HG03095 (cell line): ENCODE measurements around the gene C1QL4.

Experiments
- ATAC-seq: cut with Tn5 transposase; IDR thresholded peaks from one replicate; pipeline ENCODE4 v1.9.1; 2021; ENCODE audit warnings: moderate library complexity; ENCODE audit not compliant: unreplicated experiment

The C1QL4 gene

DNA sequence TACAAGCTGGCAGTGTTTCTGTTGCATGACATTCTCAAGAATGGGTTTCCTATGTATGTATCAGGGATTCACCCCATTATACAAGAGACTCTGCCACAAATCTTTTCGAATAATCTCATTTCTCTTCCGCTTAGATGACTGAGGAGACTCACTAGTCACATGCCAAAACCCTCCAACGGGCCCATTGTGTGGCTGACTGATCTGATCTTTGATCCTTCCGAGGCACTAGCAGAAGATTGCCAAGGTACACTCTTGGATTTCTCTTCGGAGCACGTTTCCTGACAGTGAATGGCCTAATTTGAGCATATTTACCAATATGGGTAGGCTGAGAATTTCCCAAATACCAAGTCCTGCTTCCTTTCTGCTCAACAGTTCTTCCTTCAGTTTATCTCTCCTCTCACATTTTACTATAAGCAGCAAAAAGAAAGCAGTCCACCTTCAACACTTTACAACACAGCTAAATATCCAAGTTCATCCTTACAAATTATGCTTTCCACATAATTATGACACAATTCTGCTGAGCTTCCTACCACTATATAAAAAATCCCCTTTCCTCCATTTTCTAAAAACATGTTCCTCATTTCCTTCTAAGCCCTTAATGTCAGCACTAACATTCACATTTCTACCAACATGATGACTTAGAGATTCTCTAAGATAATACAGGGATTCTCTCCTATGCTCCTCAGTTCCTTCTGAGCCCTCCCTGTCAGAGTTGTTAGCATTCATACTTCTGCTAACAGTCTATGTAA, 31.1 kb downstream of the C1QL4 start:
- ATAC-seq: no peak

DNA sequence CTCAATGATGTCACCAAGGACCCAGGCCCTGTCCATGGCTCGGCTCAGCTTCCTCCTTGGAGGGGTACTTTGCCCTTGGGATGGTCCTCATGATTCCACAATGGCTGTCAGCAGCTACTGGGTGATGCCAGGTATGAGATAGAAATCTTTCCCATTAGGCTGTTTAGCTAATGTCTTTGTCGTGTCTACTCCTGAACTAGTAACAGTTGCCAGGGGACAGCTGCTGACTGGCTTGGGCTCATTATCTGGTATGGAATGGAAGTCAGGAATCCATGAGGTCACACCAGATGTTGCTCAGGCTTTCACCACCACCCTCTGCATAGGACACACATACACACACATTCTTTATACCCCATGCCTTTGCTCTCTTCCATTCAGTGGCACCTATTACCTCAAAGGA, 32.8 kb downstream of the C1QL4 start:
- ATAC-seq: no peak

DNA sequence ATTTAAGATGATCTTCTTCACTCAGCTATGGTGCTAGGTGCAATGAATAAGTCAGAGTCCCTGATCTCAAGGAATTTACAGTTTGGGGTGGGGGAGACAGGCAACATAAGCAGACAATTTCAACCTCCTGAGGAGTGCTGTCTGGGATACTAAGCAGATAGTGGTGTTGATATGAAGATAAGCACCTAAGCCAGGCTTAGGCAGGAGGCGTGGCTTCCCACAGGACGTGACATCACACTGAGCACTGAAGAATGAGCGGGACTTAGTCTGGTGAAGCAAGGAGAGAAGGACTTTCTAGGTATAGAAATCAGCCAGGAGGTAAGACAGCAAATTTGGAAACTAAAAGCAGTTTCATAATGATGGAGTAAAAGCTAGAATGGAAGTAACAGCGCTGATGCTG, 35.2 kb downstream of the C1QL4 start:
- ATAC-seq: no peak

DNA sequence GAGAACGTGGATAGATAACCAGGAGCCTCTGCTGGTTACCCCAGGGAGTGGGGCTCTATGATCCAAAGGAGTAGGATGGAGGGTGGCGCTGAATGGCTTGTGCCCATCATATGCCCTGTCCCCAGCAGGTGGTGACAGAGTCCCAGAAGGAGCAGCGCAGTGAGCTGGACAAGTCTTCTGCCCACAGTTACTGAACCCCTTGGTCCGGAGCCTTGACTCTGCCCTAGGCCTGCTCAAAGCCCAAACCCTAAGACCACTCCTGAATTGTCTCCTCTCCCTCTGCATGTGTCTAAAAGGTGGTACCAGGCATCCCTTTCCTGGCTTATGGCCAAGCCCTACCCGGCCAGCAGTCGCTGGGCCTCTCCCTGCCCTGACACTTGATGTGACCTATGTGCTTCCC, 38.8 kb downstream of the C1QL4 start:
- ATAC-seq: no peak

DNA sequence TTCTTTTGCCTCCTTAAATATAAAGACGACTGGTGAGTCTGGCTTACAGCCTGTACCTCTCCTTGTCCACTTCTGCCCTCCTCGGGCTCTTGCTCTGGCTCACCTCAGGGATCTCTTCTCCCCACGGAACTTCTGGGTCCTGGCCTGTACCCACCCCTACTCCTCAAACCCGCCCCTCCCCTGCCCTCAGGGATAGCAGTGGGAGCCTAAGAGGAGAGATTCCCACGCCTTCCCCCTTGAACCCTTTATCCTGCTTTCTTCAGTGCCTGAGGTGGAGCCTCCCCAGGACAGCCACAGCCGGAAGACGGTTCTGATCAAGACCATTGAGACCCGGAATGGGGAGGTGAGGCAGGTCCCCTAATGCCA, 39.3 kb downstream of the C1QL4 start:
- no peak for ATAC-seq

DNA sequence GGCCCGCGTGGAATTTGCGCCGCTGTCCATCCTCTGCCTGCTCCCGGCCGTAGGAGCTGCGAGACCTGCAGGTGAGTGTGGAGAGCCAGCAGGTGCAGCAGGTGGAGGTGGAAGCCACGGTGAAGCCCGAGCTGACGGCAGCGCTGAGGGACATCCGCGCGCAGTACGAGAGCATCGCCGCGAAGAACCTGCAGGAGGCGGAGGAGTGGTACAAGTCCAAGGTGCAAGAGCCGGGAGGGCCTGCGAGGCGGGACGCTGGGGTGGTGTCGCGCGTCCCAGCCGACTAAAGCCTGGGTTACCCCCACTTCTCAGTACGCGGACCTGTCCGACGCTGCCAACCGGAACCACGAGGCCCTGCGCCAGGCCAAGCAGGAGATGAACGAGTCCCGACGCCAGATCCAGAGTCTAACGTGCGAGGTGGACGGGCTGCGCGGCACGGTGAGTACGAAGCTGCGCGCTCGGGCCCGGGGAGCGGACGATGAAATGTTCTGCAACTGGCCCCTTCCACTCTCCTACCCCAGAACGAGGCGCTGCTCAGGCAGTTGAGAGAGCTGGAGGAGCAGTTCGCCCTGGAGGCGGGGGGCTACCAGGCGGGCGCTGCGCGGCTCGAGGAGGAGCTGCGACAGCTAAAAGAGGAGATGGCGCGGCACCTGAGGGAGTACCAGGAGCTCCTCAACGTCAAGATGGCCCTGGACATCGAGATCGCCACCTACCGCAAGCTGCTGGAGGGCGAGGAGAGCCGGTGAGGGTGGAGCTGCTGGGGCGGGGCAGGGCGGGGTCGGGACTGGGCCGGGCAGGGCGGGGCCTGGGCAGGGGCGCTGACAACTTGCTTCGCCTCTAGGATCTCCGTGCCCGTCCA, 39.9 kb downstream of the C1QL4 start:
- no peak for ATAC-seq

DNA sequence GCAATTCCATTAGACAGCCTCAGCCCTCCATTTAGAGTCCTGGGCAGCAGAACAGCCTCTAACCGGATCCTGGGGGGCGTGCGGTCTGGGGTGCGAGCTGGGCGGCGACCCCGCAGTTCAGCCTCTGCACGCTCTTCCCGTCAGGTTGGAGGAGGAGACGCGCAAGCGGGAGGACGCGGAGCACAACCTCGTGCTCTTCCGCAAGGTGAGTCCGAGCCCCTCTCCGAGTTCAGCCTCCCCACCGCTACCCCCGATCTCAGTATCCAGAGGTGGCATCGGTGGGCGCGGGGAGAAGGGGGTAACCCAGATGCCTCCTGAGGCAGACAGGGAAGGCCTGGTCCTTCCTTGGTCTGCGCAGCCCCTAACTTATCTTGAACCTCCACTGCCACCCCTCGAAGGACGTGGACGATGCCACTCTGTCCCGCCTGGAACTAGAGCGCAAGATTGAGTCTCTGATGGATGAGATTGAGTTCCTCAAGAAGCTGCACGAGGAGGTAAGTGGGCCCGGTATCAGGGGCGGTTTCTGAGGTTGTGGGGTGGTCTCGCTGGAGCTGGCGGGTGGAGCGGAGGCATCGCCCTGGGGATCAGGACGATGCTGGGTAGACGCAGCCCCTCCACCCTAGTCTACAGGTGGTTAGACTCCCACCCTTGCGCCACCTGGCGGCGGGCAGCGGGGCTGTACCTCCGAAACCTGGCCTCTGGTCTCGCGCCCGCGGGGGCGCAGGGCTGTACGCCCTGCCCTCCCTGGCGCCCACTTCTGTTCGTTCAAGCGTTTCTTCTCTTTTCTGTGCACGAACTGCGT, 40.8 kb downstream of the C1QL4 start:
- ATAC-seq: no peak

DNA sequence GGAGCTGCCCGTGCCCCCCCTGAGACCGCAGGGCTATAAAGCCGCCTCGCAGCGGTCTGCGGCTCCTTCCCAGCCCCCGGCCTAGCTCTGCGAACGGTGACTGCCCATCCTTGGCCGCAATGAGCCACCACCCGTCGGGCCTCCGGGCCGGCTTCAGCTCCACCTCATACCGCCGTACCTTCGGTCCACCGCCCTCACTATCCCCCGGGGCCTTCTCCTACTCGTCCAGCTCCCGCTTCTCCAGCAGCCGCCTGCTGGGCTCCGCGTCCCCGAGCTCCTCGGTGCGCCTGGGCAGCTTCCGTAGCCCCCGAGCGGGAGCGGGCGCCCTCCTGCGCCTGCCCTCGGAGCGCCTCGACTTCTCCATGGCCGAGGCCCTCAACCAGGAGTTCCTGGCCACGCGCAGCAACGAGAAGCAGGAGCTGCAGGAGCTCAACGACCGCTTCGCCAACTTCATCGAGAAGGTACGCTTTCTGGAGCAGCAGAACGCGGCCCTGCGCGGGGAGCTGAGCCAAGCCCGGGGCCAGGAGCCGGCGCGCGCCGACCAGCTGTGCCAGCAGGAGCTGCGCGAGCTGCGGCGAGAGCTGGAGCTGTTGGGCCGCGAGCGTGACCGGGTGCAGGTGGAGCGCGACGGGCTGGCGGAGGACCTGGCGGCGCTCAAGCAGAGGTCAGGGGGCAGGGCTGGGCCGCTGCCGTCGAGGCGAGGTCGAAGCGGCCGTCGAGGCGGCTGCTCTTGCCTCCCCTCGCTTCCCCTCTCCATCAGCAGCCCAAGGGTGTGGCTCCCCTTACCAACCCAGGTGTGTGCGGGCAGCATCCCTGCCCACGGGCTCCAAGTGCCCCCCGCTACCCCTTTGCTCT, 41.7 kb downstream of the C1QL4 start, which contains the start of gene PRPH:
Gene PRPH, plus strand, starts transcription at position 66 of the 855 bp plus-strand sequence. Its CDS starts 54 bp downstream, at position 120.
- no peak for ATAC-seq

DNA sequence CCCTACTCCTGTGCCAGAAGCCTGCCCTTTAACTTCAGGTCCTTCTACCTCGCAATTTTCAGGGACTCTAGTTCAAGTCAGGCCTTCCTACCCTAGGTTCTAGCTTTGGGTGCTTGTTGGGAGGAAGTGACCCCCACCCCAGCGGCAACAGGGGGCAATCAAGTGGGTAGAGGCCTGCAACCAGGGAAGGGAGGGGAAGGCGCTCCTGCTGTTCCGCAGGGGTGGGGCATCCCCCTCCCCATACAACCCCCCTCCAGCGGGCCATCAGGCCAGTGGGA, 42.2 kb downstream of the C1QL4 start:
- ATAC-seq: no peak

DNA sequence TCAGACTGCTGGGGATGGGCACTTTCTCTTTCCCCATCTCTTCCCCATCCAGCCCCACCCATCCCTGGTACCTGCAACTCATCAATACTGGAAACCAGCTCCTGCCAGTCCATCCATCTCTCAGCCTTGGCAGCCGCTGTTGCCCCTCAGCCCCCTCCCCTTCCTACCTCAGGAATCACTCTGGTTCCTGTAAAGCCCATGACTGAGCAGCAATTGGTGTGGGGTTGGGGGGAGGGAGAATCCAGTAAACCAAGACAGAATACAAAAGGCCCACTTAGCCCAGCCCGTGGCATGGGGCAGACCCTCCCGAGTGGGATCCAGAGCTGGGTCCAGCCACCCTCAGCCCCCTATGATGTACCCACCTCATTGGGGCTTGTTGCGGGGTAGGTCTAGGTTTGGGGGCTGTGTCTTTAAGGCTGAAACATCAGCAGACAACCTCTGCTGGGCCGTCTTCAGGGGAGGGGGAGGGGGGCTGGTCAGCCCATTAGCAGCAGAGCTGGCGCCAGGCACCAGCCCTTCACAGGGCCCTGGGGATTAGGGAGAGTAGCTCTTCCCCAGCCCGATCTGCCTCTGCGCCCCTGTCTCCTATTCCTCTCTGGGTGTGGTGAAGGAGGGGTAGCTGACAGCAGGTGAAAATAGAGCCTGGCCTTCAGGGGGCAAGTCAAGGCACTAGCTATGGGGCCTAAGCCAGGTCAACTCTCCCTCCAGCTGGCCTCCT, 42.7 kb downstream of the C1QL4 start:
- no peak for ATAC-seq

DNA sequence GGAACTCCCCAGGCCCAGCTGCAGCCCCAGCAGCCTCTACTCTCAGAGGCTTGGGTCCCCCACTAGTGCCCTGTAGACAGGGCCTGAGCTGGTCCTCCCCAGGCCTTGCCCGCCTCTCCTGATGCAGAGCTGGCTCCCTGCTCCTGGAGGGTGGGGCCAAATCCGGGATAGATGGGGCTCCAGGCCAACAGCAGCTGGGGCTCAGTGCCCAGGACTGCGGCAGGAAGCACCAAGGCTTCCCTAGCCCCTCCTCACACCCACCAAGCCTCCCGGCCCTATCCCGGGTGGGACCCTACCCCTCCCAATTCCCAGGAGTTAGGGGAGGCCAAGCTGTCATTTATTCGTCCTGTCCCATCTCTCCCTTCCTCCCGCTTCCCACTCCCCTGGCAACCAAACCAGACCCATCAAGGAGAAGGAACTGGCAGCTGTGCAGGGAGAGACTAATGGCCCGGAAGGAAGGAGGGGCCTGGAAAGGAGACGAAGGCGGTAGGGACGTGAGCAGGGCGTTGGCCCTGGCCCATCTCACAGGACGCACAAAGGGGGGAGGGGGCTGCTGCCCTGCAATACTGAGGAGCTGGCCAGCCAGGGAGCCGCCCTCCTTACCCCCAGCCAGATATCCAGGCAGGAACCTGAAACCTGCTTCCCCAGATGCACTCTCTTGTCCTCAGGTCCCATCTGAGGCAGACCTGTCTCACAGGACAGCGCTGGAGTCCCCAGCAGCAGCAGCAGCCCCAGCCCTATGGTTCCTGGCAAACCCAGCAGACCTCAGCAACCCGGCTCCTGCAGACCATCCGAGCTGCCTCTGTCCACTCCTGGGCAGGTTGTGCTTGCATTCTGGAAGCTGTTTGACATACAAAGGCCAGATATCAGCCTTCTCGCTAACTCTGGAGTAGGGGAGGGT, 43.7 kb downstream of the C1QL4 start:
- ATAC-seq: no peak

DNA sequence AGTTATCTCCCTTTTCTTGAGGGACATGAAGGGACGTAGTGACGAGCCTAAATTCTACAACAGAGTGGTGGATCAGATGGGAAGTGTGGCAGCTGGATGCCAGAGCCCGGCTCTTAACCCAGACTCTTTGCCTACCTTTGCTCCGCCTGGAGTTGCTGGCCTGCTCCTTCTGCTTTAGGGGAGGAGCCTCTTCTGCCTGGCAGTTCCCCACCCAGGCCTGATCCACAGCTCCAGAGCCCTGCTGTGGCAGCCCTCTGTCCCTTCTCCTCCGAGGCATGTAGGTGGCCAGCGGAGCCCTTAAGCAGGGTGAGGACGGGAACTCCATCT, 44.3 kb downstream of the C1QL4 start:
- no peak for ATAC-seq

DNA sequence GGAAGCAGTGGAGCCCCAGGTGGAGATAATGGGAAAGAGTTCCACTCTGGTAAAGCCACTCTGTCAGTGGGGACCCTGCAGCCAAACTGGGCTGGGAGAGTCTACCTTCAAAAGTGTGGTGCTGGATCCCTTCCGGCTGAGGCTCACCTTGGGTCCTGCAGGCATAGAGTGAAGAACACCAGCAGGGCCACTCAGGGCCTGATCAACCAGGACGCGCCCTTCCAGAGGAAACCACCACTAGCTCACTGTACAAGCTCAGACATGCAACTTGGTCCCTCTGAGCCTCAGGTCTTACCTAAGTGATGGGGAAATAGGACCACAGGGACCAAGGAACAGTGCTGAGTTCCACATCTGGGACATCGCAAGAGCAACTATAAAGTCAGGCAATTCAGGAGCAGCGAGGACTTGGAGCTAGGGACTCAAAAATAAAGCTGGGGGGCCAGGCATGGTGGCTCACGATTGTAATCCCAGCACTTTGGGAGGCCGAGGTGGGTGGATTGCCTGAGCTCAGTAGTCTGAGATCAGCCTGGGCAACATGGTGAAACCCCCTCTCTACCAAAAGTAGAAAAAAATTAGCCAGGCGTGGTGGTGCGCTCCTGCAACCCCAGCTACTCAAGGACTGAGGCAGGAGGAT, 47.9 kb downstream of the C1QL4 start:
- no peak for ATAC-seq

DNA sequence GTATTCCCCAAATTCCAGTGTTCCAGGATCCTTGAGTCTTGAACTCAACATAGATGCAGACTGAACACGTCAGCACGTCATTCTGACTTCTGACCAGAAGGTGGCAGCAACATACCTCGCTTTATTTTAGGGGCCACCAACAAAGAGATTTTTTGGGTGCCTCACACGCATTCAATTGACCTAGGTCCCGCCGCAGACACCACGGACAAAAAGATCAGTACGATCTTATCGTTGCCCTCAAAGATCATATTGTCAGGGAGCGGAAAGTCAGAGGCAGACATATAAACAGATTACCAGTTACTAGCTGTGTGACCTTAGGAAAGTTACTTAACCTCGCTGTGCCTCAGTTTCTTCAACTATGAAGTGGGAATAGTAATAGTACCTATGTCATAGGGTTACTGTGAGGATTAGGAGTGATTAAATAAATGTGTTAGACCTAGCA, 48.6 kb downstream of the C1QL4 start:
- ATAC-seq: no peak

DNA sequence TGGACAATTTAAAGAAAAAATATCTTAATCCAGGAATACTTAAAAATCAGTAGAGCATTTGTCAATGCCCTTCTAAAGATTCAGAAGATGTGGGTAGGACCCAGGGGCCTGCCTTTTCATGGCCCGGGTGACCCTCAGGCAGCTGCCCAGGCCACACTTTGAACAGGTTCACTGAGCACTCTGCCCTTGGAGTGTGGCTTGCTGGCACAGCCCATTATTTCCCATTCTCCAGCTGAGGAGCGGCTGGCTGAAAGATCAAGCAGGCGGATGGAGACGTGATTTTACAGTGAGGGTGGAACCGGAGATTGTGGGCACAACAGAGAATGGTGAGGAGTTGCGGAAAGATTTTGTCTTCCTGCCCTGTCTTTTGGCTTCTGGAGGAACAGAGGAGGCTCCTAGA, 49.1 kb downstream of the C1QL4 start:
- ATAC-seq: no peak

DNA sequence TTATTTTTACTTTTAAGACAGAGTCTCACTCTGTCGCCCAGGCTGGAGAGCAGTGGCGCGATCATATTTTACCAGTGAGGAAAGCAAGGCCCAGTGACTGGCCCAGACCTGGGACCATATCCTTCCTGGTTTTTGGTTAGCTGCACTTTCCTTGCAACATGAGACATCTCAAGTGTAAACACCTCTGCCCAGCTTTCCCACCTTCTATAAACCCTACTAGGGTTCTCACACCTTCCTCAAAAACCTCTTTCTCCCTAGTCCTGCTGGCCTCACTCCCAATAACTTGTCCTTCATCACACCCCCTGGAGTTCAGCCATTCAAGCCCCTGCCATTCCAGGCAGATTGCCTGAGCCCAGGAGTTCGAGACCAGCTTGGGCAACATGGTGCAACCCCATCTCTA, 52.3 kb downstream of the C1QL4 start:
- ATAC-seq: no peak

DNA sequence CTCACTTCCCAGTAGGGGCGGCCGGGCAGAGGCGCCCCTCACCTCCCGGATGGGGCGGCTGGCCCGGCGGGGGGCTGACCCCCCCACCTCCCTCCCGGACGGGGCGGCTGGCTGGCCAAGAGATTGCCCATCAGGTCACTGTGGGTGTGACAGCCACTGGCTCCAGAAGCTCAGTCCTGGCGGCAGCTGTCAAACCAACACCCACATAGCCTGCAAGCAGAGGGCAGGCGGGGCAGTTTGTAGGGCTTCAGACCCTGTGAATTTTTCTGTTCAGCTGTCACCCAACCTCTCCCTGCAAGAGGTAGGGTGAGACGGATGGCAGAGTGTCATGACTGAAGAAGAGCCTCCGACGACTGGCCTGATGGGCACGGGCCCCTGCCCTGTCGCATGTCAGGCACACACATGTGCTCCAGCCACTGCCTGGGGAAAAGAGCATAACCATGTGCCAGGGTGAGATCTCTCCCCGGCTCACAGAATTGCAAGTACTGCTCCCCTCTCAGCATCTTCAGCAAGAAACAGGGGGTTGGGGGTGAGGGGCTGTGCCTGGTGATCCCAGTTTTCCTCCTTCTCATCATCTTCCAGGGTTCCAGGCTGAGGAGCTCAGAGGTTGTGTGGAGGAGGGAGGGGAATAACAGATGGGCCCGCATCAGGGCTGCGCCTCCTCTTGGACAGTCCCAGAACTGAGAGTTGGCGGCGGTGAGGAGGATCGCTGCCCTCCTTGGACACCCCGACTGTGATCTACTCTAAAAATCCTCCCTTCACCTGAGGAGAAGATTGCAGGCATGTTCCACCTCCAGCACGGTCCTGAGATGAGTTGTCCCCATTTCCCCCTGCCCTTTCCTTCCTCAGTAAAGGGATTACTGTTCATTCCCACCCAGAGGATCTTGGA, 53.2 kb downstream of the C1QL4 start:
- no peak for ATAC-seq
